GM18505 (cell line): ENCODE measurements around the gene PLXND1.

ENCODE experiments used
- ATAC-seq: cut with Tn5 transposase; IDR thresholded peaks from one replicate; pipeline ENCODE4 v1.9.1; 2021; ENCODE audit not compliant: unreplicated experiment
- POLR2A ChIP-seq: IDR thresholded peaks from 4 replicates; pipeline ENCODE4 v1.6.1; 2011; ENCODE audit warnings: borderline replicate concordance; ENCODE audit not compliant: insufficient read depth, insufficient read length; ENCODE audit errors: extremely low read depth

PLXND1 gene

GRCh38 chr3:129622933-129623332 is 16.5 kb upstream of the PLXND1 start:
- no peak for TF ChIP-seq POLR2A
- no peak for ATAC-seq

GRCh38 chr3:129622226-129622874 is 15.9 kb upstream of the PLXND1 start:
- ATAC-seq: no peak
- TF ChIP-seq POLR2A: no peak

- no peak for ATAC-seq
- no peak for TF ChIP-seq POLR2A
These were observed 15.2 kb upstream of the PLXND1 start for GRCh38 chr3:129621626-129622225.

GRCh38 chr3:129620828-129621559 is 14.5 kb upstream of the PLXND1 start:
- ATAC-seq: no peak
- TF ChIP-seq POLR2A: no peak

- ATAC-seq: no peak
- no peak for TF ChIP-seq POLR2A
These were observed 13.3 kb upstream of the PLXND1 start for GRCh38 chr3:129619726-129620162.

GRCh38 chr3:129618901-129619671 is 12.6 kb upstream of the PLXND1 start:
- no peak for TF ChIP-seq POLR2A

GRCh38 chr3:129618186-129618820 is 11.8 kb upstream of the PLXND1 start:
- ATAC-seq: no peak
- no peak for TF ChIP-seq POLR2A

More at GRCh38 chr3:129618901-129619671, 12.6 kb upstream of the PLXND1 start:
- no peak for ATAC-seq

- TF ChIP-seq POLR2A: no peak
- ATAC-seq: no peak
These were observed 11.1 kb upstream of the PLXND1 start for GRCh38 chr3:129617381-129618185.

GRCh38 chr3:129616713-129617112 is 10.2 kb upstream of the PLXND1 start:
- TF ChIP-seq POLR2A: no peak
- ATAC-seq: no peak

GRCh38 chr3:129616291-129616690 is 9.8 kb upstream of the PLXND1 start:
- no peak for ATAC-seq
- no peak for TF ChIP-seq POLR2A

- ATAC-seq: no peak
These were observed 9.3 kb upstream of the PLXND1 start for GRCh38 chr3:129615751-129616281.

GRCh38 chr3:129614927-129615363 is 8.5 kb upstream of the PLXND1 start:
- ATAC-seq: no peak
- TF ChIP-seq POLR2A: no peak

More at GRCh38 chr3:129615751-129616281, 9.3 kb upstream of the PLXND1 start:
- no peak for TF ChIP-seq POLR2A
